Suppressor macrophage (primary cell): ENCODE measurements around the gene TENT4B.
A peak's percentile ranks its signal among the peaks of the same experiment; 100 is the strongest.

Experiments used
- DNase-seq, 4 experiments: peaks; one replicate each; pipeline ENCODE4 v3.0.0-alpha.2; 2020 to 2022

TENT4B gene

GRCh38 chr16:50155925-50156324 is 2.8 kb downstream of the TENT4B start:
- DNase-seq, result no peak

GRCh38 chr16:50156590-50156989 is 3.5 kb downstream of the TENT4B start:
- DNase-seq, result no peak

- no peak for DNase-seq
These were observed 7.5 kb downstream of the TENT4B start for GRCh38 chr16:50160495-50161164.

GRCh38 chr16:50161950-50162349 is 8.8 kb downstream of the TENT4B start:
- DNase-seq, result no peak

GRCh38 chr16:50165473-50165872 is 12.4 kb downstream of the TENT4B start:
- no peak for DNase-seq

GRCh38 chr16:50166511-50167500 is 13.7 kb downstream of the TENT4B start:
- no peak for DNase-seq

- DNase-seq, result no peak
These were observed 14.4 kb downstream of the TENT4B start for GRCh38 chr16:50167556-50167955.

- peak; percentile 48 to 68 (median 62) for DNase-seq
These were observed 16.5 kb downstream of the TENT4B start for GRCh38 chr16:50169555-50170096.

GRCh38 chr16:50171773-50172172 is 18.7 kb downstream of the TENT4B start:
- peak in 3 of 4 experiments; percentile 13 to 39 (median 26) for DNase-seq

GRCh38 chr16:50172195-50172922 is 19.3 kb downstream of the TENT4B start:
- DNase-seq, result no peak

GRCh38 chr16:50173316-50173715 is 20.2 kb downstream of the TENT4B start:
- no peak for DNase-seq

GRCh38 chr16:50178491-50178941 is 25.4 kb downstream of the TENT4B start:
- no peak for DNase-seq

- no peak for DNase-seq
These were observed 29.3 kb downstream of the TENT4B start for GRCh38 chr16:50182441-50182840.

GRCh38 chr16:50183316-50183715 is 30.2 kb downstream of the TENT4B start:
- no peak for DNase-seq

GRCh38 chr16:50185005-50185505 is 31.9 kb downstream of the TENT4B start:
- DNase-seq, result no peak

- DNase-seq, result no peak
These were observed 35.6 kb downstream of the TENT4B start for GRCh38 chr16:50188619-50189136.

GRCh38 chr16:50190292-50190691 is 37.2 kb downstream of the TENT4B start:
- DNase-seq, result no peak

GRCh38 chr16:50192386-50193050 is 39.4 kb downstream of the TENT4B start:
- no peak for DNase-seq

- DNase-seq, result no peak
These were observed 40.5 kb downstream of the TENT4B start for GRCh38 chr16:50193594-50193993.

- DNase-seq, result peak in 2 of 4 experiments; percentile 30 to 39
These were observed 42.2 kb downstream of the TENT4B start for GRCh38 chr16:50195276-50195675.

- DNase-seq, result no peak
These were observed 42.6 kb downstream of the TENT4B start for GRCh38 chr16:50195756-50196155.

GRCh38 chr16:50197582-50197981 is 44.5 kb downstream of the TENT4B start:
- no peak for DNase-seq
